ENCODE data around the gene PPP6R3.
A peak's percentile ranks its signal among the peaks of the same experiment; 100 is the strongest.
"Not testable (repeated sequence)": the region's sequence is repeated elsewhere in the genome, so short reads cannot be mapped to it uniquely, and the experiment has no call there.

Gene PPP6R3

DNA sequence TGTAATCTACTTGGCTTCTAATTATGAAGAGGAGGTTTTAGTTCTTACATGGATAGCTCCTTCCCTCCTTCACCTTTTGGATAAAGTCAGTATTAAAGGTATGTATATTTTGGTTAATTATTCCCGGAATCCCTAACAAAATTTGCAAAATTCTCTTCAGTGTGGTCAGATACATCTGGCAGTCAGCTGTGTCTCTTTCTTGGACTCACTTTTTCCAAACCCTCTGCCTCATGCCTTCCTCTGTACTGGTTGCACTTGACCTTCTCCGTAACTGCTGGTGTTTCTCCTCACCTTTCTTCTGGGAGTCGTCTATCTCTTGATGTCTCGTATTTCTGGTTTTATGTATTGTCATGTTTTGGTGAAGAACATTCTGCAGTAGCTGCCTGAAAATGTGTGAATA is 62.5 kb downstream of the PPP6R3 start:
- FAIRE-seq = no peak
- no peak for DNase-seq (ENCODE audit: low spot score)

- FAIRE-seq = no peak
- no peak for DNase-seq (ENCODE audit: low spot score)
Observed at GRCh38 chr11:68523743-68524142, 63.2 kb downstream of the PPP6R3 start.

- FAIRE-seq = no peak
- DNase-seq (ENCODE audit: low spot score) = no peak
Observed at GRCh38 chr11:68524213-68524612, 63.7 kb downstream of the PPP6R3 start.

- FAIRE-seq = no peak
- DNase-seq (ENCODE audit: low spot score) = no peak
Observed at GRCh38 chr11:68524681-68525080, 64.1 kb downstream of the PPP6R3 start.

GRCh38 chr11:68525336-68525735 is 64.8 kb downstream of the PPP6R3 start:
- DNase-seq (ENCODE audit: low spot score) (no peak), FAIRE-seq (no peak)

GRCh38 chr11:68525930-68526329 is 65.4 kb downstream of the PPP6R3 start:
- DNase-seq (ENCODE audit: low spot score) (peak; percentile 37), FAIRE-seq (no peak)

- DNase-seq (ENCODE audit: low spot score) = no peak
- FAIRE-seq = no peak
Observed at GRCh38 chr11:68527585-68527984, 67.0 kb downstream of the PPP6R3 start.

DNA sequence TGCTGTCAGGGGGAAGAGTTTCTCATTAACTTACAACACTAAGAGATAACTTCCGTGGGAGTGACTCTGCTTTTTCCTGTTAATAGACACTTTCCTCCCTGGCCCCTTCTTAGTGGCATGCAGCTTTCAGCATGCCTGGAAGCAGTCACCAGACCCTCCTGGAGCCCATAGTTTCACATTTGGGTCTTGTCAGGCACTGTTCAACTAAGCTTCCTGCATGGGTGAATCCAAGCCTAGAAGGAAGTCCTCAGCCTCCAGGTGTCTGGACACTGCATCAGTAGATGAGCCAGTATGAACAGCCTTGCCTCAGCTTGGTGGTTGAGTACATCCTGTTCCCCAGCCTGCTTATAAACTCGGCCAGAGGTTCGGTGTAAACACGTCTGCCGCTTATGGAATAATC is 68.1 kb downstream of the PPP6R3 start:
- FAIRE-seq = no peak

DNA sequence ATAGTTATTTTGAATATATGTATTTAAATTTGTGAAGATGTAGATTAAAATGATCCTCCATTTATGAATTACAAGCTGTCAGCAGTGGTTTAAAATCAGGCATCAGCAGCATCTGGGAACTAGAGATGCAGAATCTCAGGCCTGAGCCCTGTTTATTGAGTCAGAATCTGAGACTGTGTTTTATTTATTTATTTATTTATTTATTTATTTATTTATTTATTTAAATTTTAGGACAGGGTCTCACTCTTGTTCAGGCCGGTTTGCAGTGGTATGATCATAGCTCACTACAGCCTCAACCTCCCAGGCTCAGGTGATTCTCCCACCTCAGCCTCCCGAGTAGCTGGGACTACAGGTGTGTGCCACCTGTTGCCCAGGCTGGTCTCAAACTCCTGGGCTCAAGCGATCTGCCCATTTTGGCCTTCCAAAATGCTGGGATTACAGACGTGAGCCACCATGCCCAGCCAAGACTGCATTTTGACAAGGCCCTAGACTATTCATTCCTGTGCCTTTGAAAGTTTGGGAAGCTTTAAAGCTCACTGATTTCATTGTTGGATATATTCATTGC is 70.7 kb downstream of the PPP6R3 start:
- FAIRE-seq (no peak), DNase-seq (ENCODE audit: low spot score) (no peak)

More for the DNA sequence above, 68.1 kb downstream of the PPP6R3 start:
- no peak for DNase-seq (ENCODE audit: low spot score)

GRCh38 chr11:68532727-68533369 is 72.3 kb downstream of the PPP6R3 start:
- no peak for DNase-seq (ENCODE audit: low spot score)
- no peak for FAIRE-seq

DNA sequence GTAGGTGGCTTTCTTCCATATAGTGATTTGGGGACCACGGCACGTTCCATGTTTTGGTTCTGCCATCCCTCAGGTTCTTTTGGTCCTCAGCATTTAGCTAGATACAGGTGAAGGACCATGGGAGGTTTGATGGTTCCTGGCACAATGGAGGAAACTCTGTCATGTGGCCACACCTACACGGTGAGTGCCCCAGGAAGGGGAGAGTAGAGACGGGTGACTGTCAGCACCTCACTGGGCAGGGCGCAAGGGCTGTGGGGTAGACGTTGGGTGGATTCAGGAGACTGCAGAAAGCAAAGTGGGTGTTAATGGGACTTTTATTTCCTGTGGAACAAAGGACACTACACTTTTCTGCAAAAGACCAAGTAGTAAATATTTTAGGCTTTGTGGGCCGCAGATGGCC is 73.4 kb downstream of the PPP6R3 start:
- FAIRE-seq (no peak), DNase-seq (ENCODE audit: low spot score) (no peak)

GRCh38 chr11:68535098-68535497 is 74.5 kb downstream of the PPP6R3 start:
- no peak for FAIRE-seq
- DNase-seq (ENCODE audit: low spot score) = no peak

GRCh38 chr11:68536706-68537105 is 76.2 kb downstream of the PPP6R3 start:
- no peak for DNase-seq (ENCODE audit: low spot score)
- FAIRE-seq = no peak

GRCh38 chr11:68538025-68538424 is 77.5 kb downstream of the PPP6R3 start:
- DNase-seq (ENCODE audit: low spot score) (no peak), FAIRE-seq (no peak)

DNA sequence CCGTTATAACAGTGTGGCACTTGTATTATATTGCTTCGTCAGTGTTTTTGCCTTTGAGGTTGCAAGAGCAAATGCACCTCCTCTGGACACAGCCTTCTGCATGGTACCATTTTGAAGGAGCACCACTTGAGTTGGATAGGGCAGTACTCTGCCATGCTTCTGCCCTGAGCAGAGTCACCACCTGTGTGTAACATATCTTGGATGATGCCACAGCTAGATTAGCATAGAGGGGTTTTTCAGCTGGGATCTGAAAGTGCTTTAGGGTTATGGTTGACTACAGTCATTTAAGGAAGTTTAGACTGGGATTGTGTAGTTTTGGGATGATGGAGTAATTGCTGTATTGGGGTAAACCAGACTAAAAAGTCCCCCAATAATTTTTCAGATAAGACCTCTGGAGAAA is 78.8 kb downstream of the PPP6R3 start:
- no peak for FAIRE-seq
- DNase-seq (ENCODE audit: low spot score) = no peak

DNA sequence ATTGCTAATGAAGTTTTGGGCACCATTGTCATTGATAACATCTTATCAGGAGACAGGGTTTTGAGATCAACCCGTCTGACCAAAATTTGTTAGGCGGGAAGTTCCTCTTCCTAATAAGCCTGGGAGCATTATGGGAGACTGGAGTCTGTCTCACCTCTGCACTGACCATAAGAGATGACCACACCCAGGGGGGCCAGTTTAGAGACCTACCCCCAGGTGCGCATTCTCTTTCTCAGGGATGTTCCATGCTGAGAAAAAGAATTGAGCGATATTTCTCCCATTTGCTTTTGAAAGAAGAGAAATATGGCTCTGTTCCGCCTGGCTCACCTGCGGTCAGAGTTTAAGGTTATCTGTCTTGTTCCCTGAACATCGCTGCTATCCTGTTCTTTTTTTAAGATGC is 80.0 kb downstream of the PPP6R3 start:
- FAIRE-seq; DNase-seq (ENCODE audit: low spot score): not testable (repeated sequence)

- FAIRE-seq (no peak), DNase-seq (ENCODE audit: low spot score) (no peak)
Observed at GRCh38 chr11:68541116-68541515, 80.6 kb downstream of the PPP6R3 start.

GRCh38 chr11:68541991-68542390 is 81.4 kb downstream of the PPP6R3 start:
- FAIRE-seq (no peak), DNase-seq (ENCODE audit: low spot score) (no peak)

- DNase-seq (ENCODE audit: low spot score) (peak; percentile 18), FAIRE-seq (no peak)
Observed at GRCh38 chr11:68542617-68543016, 82.1 kb downstream of the PPP6R3 start.

DNA sequence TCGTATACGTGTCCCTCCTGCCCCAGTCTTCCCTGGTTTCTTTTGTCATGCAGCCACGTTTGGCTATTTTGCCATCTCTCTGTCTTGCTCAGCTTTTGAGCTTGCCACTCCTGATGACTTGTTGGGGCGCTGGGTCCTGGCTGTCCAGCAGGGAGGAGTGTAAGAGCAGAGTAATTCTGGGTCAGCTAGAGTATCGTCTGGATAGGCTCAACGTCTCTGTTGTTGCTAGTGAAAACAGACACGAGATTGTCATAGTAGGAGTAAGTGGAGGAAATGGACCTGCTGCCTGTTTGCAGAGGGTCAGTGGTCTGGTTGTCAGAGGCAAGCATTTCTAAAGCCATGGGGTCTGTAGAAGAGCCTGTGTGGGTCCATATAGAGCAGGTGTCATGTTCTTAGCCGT is 83.0 kb downstream of the PPP6R3 start:
- FAIRE-seq (no peak), DNase-seq (ENCODE audit: low spot score) (no peak)

GRCh38 chr11:68545347-68545746 is 84.8 kb downstream of the PPP6R3 start:
- FAIRE-seq (no peak), DNase-seq (ENCODE audit: low spot score) (no peak)

- FAIRE-seq = no peak
- DNase-seq (ENCODE audit: low spot score) = no peak
Observed at GRCh38 chr11:68545796-68546195, 85.2 kb downstream of the PPP6R3 start.

DNA sequence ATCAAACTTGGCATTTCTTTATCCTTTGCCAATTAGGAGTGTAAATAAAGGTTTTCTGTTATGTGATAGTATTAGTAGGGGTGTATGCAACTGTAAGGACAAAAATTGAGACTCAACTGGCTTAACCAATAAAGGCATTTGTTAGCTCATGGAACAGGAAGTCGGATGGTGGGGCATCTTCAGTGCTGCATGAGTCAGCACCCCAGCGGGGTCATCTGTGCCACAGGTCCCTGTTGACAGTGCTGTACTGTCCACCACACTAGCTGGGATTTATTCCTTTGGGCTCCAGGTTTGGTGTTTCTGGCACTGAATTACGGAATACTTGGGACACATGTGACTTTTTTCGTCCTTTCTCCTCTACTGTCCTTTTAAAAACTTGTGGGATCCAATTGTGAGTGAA is 86.0 kb downstream of the PPP6R3 start:
- DNase-seq (ENCODE audit: low spot score) = peak; percentile 24
- no peak for FAIRE-seq
